ENCODE data around the gene COMMD2. TPM values are rescaled to one million over a fixed set of nuclear protein-coding genes. Genes with fewer than 3 reads are reported as not detected.

The COMMD2 gene
- total and polyA plus RNA-seq, 7 experiments from 2014 or later: 29.9 to 77.5 (median 39.6) TPM

GRCh38 chr3:149703466-149703865 is 48.8 kb downstream of the COMMD2 start:
- Histone ChIP-seq H3K27ac (ENCODE audit: low read depth, low read length) (no peak overlapping the region), H3K36me3 (ENCODE audit: control insufficient read depth in 2 of 3, insufficient read depth in 3 of 3, low read length in 3 of 3) (no peaks in the 10 kb centered on the region), H3K27me3 (ENCODE audit: control insufficient read depth in 2 of 2, insufficient read depth in 2 of 2, low read length in 2 of 2) (no peaks in the 10 kb centered on the region), H3K4me1 (ENCODE audit: control insufficient read depth in 2 of 2, insufficient read depth in 2 of 2, low read length in 2 of 2) (peaks cover 0 to 3% of the 10 kb centered on the region in 2 donors), H3K4me3 (ENCODE audit: low read length) (no peak overlapping the region), H3K9me3 (ENCODE audit: control insufficient read depth in 2 of 3, low read length in 3 of 3) (peaks cover 0 to 6% (median 0%) of the 10 kb centered on the region in 3 experiments)
- H3K4me1 Mint-ChIP-seq: peaks cover 0 to 22% (median 0%) of the 10 kb centered on the region in 7 donors
- H3K36me3 Mint-ChIP-seq: peaks cover 0 to 8% (median 5%) of the 10 kb centered on the region in 5 donors
- intact Hi-C loops (cut with micrococcal nuclease): loop anchor here in 1 of 2 donors (5.0 kb wide), 1 partner anchor 46 kb away; the partner anchor contains the start of gene WWTR1
- no peak overlapping the region for H3K27ac Mint-ChIP-seq
- ChIA-PET CTCF (no interaction called here), POLR2A (no interaction called here)
- DNase-seq (no peak), ATAC-seq (no peak)
- H3K27me3 Mint-ChIP-seq: peaks cover 0 to 2% (median 0%) of the 10 kb centered on the region in 5 donors
- H3K4me3 Mint-ChIP-seq: no peak overlapping the region
- peaks cover 0 to 15% (median 7%) of the 10 kb centered on the region in 11 donors for H3K9me3 Mint-ChIP-seq

- Mint-ChIP-seq H3K4me1 (peaks cover 0 to 22% (median 0%) of the 10 kb centered on the region in 7 donors), H3K9me3 (peaks cover 0 to 21% (median 13%) of the 10 kb centered on the region in 11 donors), H3K4me3 (no peak overlapping the region), H3K27me3 (peaks cover 0 to 2% (median 0%) of the 10 kb centered on the region in 5 donors), H3K27ac (peak overlapping the region in 1 of 9 donors; percentile 6), H3K36me3 (peaks cover 0 to 8% (median 5%) of the 10 kb centered on the region in 5 donors)
- intact Hi-C loops (cut with micrococcal nuclease): loop anchor here in 1 of 2 donors (5.0 kb wide), 1 partner anchor 46 kb away; the partner anchor contains the start of gene WWTR1
- H3K4me3 ChIP-seq (ENCODE audit: low read length): no peak overlapping the region
- CTCF ChIA-PET: no interaction called here
- H3K36me3 ChIP-seq (ENCODE audit: control insufficient read depth in 2 of 3, insufficient read depth in 3 of 3, low read length in 3 of 3): no peaks in the 10 kb centered on the region
- no peak for DNase-seq
- POLR2A ChIA-PET: no interaction called here
- no peaks in the 10 kb centered on the region for H3K27me3 ChIP-seq (ENCODE audit: control insufficient read depth in 2 of 2, insufficient read depth in 2 of 2, low read length in 2 of 2)
- H3K27ac ChIP-seq (ENCODE audit: low read depth, low read length): no peak overlapping the region
- H3K4me1 ChIP-seq (ENCODE audit: control insufficient read depth in 2 of 2, insufficient read depth in 2 of 2, low read length in 2 of 2): peaks cover 0 to 3% of the 10 kb centered on the region in 2 donors
- ATAC-seq: no peak
- peaks cover 0 to 8% (median 0%) of the 10 kb centered on the region in 3 experiments for H3K9me3 ChIP-seq (ENCODE audit: control insufficient read depth in 2 of 3, low read length in 3 of 3)
These were observed 49.4 kb downstream of the COMMD2 start for GRCh38 chr3:149702691-149703441.

- Histone ChIP-seq H3K4me1 (ENCODE audit: control insufficient read depth in 2 of 2, insufficient read depth in 2 of 2, low read length in 2 of 2) (peaks cover 0 to 3% of the 10 kb centered on the region in 2 donors), H3K36me3 (ENCODE audit: control insufficient read depth in 2 of 3, insufficient read depth in 3 of 3, low read length in 3 of 3) (no peaks in the 10 kb centered on the region), H3K9me3 (ENCODE audit: control insufficient read depth in 2 of 3, low read length in 3 of 3) (peaks cover 0 to 8% (median 0%) of the 10 kb centered on the region in 3 experiments), H3K27me3 (ENCODE audit: control insufficient read depth in 2 of 2, insufficient read depth in 2 of 2, low read length in 2 of 2) (no peaks in the 10 kb centered on the region), H3K4me3 (ENCODE audit: low read length) (no peak overlapping the region), H3K27ac (ENCODE audit: low read depth, low read length) (no peak overlapping the region)
- CTCF ChIA-PET: no interaction called here
- Mint-ChIP-seq H3K9me3 (peaks cover under 1 to 29% (median 19%) of the 10 kb centered on the region in 11 donors), H3K27ac (peak overlapping the region in 1 of 9 donors; percentile 69), H3K4me3 (peak overlapping the region in 1 of 10 donors; percentile 59), H3K36me3 (peaks cover 0 to 10% (median 5%) of the 10 kb centered on the region in 5 donors), H3K27me3 (peaks cover 0 to 2% (median 0%) of the 10 kb centered on the region in 5 donors), H3K4me1 (peaks cover 0 to 22% (median 0%) of the 10 kb centered on the region in 7 donors)
- DNase-seq (no peak), ATAC-seq (no peak)
- intact Hi-C loops (cut with micrococcal nuclease): loop anchor here in 1 of 2 donors (5.0 kb wide), 1 partner anchor 45 kb away; the partner anchor contains the start of gene WWTR1
- POLR2A ChIA-PET: no interaction called here
These were observed 50.3 kb downstream of the COMMD2 start for GRCh38 chr3:149701977-149702350.

- Histone ChIP-seq H3K36me3 (ENCODE audit: control insufficient read depth in 2 of 3, insufficient read depth in 3 of 3, low read length in 3 of 3) (no peaks in the 10 kb centered on the region), H3K4me1 (ENCODE audit: control insufficient read depth in 2 of 2, insufficient read depth in 2 of 2, low read length in 2 of 2) (peaks cover 0 to 3% of the 10 kb centered on the region in 2 donors), H3K4me3 (ENCODE audit: low read length) (no peak overlapping the region), H3K27ac (ENCODE audit: low read depth, low read length) (no peak overlapping the region), H3K27me3 (ENCODE audit: control insufficient read depth in 2 of 2, insufficient read depth in 2 of 2, low read length in 2 of 2) (no peaks in the 10 kb centered on the region), H3K9me3 (ENCODE audit: control insufficient read depth in 2 of 3, low read length in 3 of 3) (peaks cover 0 to 8% (median 0%) of the 10 kb centered on the region in 3 experiments)
- Mint-ChIP-seq H3K27ac (peak overlapping the region in 1 of 9 donors; percentile 69), H3K27me3 (peaks cover 0 to 2% (median 0%) of the 10 kb centered on the region in 5 donors), H3K4me1 (peaks cover 0 to 22% (median 0%) of the 10 kb centered on the region in 7 donors), H3K9me3 (peaks cover 4 to 32% (median 19%) of the 10 kb centered on the region in 11 donors), H3K4me3 (peak overlapping the region in 1 of 10 donors; percentile 59), H3K36me3 (peaks cover 0 to 10% (median 5%) of the 10 kb centered on the region in 5 donors)
- POLR2A ChIA-PET: no interaction called here
- DNase-seq (no peak), ATAC-seq (peak; percentile 31)
- intact Hi-C loops (cut with micrococcal nuclease): loop anchor here in 1 of 2 donors (5.0 kb wide), 1 partner anchor 44 kb away; the partner anchor contains the start of gene WWTR1
- CTCF ChIA-PET: no interaction called here
These were observed 50.9 kb downstream of the COMMD2 start for GRCh38 chr3:149701206-149701976.

Other genes with a start within 250 kb of the COMMD2 start
- gene WWTR1, start 94.5 kb downstream of the COMMD2 start, total RNA-seq: under 1 TPM; 0.19 to 0.56 (median 0.34) TPM
- under 1 TPM in 1 of 2 donors, not detected in 1; 0.17 TPM for gene WWTR1, start 94.5 kb downstream of the COMMD2 start, polyA plus RNA-seq
- gene ANKUB1, start 40.1 kb upstream of the COMMD2 start, total RNA-seq: not detected
- not detected for gene ANKUB1, start 40.1 kb upstream of the COMMD2 start, polyA plus RNA-seq
- gene RNF13, start 60.7 kb upstream of the COMMD2 start, total RNA-seq: 10 to 100 TPM; 41.2 to 68.5 (median 66.1) TPM
- gene RNF13, start 60.7 kb upstream of the COMMD2 start, polyA plus RNA-seq: 100 to 1,000 TPM; 106 to 131 TPM
- gene PFN2, start 218.4 kb upstream of the COMMD2 start, total RNA-seq: 10 to 100 TPM in 1 of 5 experiments, 1 to 10 TPM in 3, under 1 TPM in 1; 0.36 to 14.2 (median 9.0) TPM
- gene PFN2, start 218.4 kb upstream of the COMMD2 start, polyA plus RNA-seq: 10 to 100 TPM in 1 of 2 donors, 1 to 10 TPM in 1; 6.5 to 10.4 TPM